Loucy (cell line): ENCODE data around the gene USP44.

ENCODE experiments used
- H2AFZ ChIP-seq: fragments of 200-600 bp; sonication (generic); 2 replicates; pipeline ENCODE4 v1.6.0; 2016; ENCODE audit warnings: antibody characterized with exemption, mild to moderate bottlenecking, low read length, moderate library complexity
- H3F3A ChIP-seq: fragments of 200-600 bp; 2 replicates; pipeline ENCODE4 v1.6.0; 2016; ENCODE audit warnings: antibody characterized with exemption, low read depth, mild to moderate bottlenecking
- H3K27me3 ChIP-seq: fragments of 200-600 bp; sonication (generic); 2 replicates; pipeline ENCODE4 v1.6.1; 2014; ENCODE audit warnings: low read length, mild to moderate bottlenecking; ENCODE audit not compliant: insufficient read depth, poor library complexity, severe bottlenecking
- H3K36me3 ChIP-seq: fragments of 200-600 bp; sonication (generic); 2 replicates; pipeline ENCODE4 v1.6.1; 2016; ENCODE audit warnings: low read length; ENCODE audit not compliant: insufficient read depth
- H3K4me1 ChIP-seq: fragments of 200-600 bp; sonication (generic); 2 replicates; pipeline ENCODE4 v1.5.1; 2014; ENCODE audit warnings: low read length, mild to moderate bottlenecking; ENCODE audit not compliant: insufficient read depth, poor library complexity, severe bottlenecking
- H3K4me2 ChIP-seq: fragments of 200-600 bp; sonication (generic); 2 replicates; pipeline ENCODE4 v1.6.0; 2014; ENCODE audit warnings: antibody characterized with exemption, low read length, low read depth, mild to moderate bottlenecking; ENCODE audit not compliant: poor library complexity, severe bottlenecking
- H3K4me3 ChIP-seq: fragments of 200-600 bp; sonication (generic); 2 replicates; pipeline ENCODE4 v1.5.1; 2014; ENCODE audit warnings: low read length, mild to moderate bottlenecking, mixed read lengths; ENCODE audit not compliant: poor library complexity, severe bottlenecking
- H3K79me2 ChIP-seq: fragments of 200-600 bp; sonication (generic); 2 replicates; pipeline ENCODE4 v1.6.1; 2014; ENCODE audit warnings: low read length; ENCODE audit not compliant: insufficient read depth
- H3K9ac ChIP-seq: fragments of 200-600 bp; sonication (generic); 2 replicates; pipeline ENCODE4 v1.6.0; 2014; ENCODE audit warnings: mild to moderate bottlenecking, low read depth, low read length, moderate library complexity; ENCODE audit not compliant: poor library complexity, severe bottlenecking
- H3K9me2 ChIP-seq: fragments of 200-600 bp; sonication (generic); replicated peaks from 2 replicates; pipeline ENCODE4 v1.6.1; 2016; ENCODE audit warnings: low read depth, low read length, mixed read lengths
- H3K9me3 ChIP-seq: fragments of 200-600 bp; sonication (generic); 2 replicates; pipeline ENCODE4 v1.6.1; 2014; ENCODE audit warnings: mild to moderate bottlenecking, antibody characterized with exemption, low read length, low read depth; ENCODE audit not compliant: insufficient read depth
- H4K20me1 ChIP-seq: fragments of 200-600 bp; sonication (generic); 2 replicates; pipeline ENCODE4 v1.6.0; 2014; ENCODE audit warnings: antibody characterized with exemption, low read length, mild to moderate bottlenecking; ENCODE audit not compliant: insufficient read depth, poor library complexity, severe bottlenecking
- EZH2phosphoT487 ChIP-seq: fragments of 200-600 bp; IDR thresholded peaks from 2 replicates; pipeline ENCODE4 v1.6.1; 2018; ENCODE audit warnings: antibody characterized with exemption, mild to moderate bottlenecking, moderate library complexity, borderline replicate concordance
- TF ChIP-seq, protein P1 (sequence below): fragments of 200-600 bp; sonication (generic); conservative IDR thresholded peaks from 2 replicates; pipeline ENCODE4 v1.5.1; 2014; ENCODE audit warnings: mild to moderate bottlenecking, antibody characterized with exemption, low read length

USP44 gene

DNA sequence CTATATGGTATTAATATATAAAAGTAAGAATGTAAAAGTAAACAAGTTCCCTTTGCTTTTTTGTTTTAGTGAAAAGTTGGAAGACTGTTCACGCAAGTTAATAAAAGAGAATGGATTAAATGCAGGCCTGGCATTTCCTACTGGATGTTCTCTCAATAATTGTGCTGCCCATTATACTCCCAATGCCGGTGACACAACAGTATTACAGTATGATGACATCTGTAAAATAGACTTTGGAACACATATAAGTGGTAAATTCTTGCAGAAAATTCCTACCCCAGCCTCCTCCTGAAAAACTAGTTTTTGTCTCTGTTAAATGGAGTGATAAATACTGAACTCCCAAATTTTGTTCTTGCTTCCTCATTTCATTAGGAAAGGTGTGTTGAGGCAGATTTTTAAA, 56.4 kb downstream of the USP44 start:
- no peak for TF ChIP-seq EZH2phosphoT487
- TF ChIP-seq, protein P1, sequence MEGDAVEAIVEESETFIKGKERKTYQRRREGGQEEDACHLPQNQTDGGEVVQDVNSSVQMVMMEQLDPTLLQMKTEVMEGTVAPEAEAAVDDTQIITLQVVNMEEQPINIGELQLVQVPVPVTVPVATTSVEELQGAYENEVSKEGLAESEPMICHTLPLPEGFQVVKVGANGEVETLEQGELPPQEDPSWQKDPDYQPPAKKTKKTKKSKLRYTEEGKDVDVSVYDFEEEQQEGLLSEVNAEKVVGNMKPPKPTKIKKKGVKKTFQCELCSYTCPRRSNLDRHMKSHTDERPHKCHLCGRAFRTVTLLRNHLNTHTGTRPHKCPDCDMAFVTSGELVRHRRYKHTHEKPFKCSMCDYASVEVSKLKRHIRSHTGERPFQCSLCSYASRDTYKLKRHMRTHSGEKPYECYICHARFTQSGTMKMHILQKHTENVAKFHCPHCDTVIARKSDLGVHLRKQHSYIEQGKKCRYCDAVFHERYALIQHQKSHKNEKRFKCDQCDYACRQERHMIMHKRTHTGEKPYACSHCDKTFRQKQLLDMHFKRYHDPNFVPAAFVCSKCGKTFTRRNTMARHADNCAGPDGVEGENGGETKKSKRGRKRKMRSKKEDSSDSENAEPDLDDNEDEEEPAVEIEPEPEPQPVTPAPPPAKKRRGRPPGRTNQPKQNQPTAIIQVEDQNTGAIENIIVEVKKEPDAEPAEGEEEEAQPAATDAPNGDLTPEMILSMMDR, result no peak
- peaks cover 81% of the 10 kb centered on the region for H3K36me3 ChIP-seq
- peaks cover 12% of the 10 kb centered on the region; the same call in 1 of the 2 replicates for H3K79me2 ChIP-seq
- no peak overlapping the region for H3K4me2 ChIP-seq
- H2AFZ ChIP-seq, result no peak overlapping the region
- H3K27me3 ChIP-seq, result no peaks in the 10 kb centered on the region
- no peaks in the 10 kb centered on the region for H4K20me1 ChIP-seq
- H3K4me3 ChIP-seq, result no peak overlapping the region
- H3K9ac ChIP-seq, result no peak overlapping the region
- no peaks in the 10 kb centered on the region for H3K9me3 ChIP-seq
- H3F3A ChIP-seq, result no peaks in the 10 kb centered on the region
- H3K9me2 ChIP-seq, result no peaks in the 10 kb centered on the region
- H3K4me1 ChIP-seq, result no peaks in the 10 kb centered on the region

DNA sequence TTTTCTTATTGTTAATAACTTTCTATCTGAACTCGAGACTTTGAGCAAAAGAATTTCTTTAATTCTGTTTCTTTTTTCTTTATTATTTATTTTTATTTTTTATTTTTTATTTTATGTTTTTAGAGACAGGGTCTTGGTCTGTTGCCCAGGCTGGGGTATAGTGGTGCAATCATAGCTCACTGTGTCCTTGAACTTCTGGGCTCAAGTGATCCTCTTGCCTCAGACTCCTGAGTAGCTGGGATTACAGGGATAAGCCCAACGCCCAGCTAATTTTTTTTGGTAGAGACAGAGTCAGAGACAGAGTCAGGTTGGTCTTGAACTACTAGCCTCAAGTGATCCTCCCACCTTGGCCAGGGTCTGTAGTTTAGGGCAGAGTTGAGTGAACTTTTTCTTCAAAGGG, 58.8 kb downstream of the USP44 start:
- Histone ChIP-seq H3K4me3 (no peak overlapping the region), H3K9me2 (no peaks in the 10 kb centered on the region), H3K4me2 (no peak overlapping the region), H3F3A (no peaks in the 10 kb centered on the region), H3K9me3 (no peaks in the 10 kb centered on the region), H3K27me3 (no peaks in the 10 kb centered on the region), H4K20me1 (no peaks in the 10 kb centered on the region), H2AFZ (no peak overlapping the region), H3K79me2 (peaks cover 12% of the 10 kb centered on the region; the same call in 1 of the 2 replicates), H3K9ac (no peak overlapping the region), H3K36me3 (peaks cover 80% of the 10 kb centered on the region), H3K4me1 (no peaks in the 10 kb centered on the region)
- TF ChIP-seq, protein P1, result no peak
- no peak for TF ChIP-seq EZH2phosphoT487

DNA sequence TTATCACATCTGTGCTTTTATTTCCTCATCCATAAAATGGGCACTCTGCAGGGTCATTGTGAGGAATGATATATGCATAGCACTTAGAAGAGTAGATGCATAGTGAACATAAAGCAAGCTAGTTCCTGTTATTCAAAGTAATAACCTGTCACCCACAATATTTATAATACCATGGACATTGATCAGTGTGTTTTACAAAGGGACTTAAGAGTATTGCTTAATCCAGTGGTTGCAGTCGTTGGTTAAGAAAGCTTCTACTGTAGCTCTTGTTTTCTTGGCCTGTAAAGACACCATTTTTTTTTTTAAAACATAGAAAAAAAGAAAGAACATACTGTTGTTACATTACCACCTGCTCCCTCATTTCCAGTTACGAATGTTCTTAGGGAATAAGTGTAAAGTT, 64.3 kb downstream of the USP44 start:
- no peaks in the 10 kb centered on the region for H3K27me3 ChIP-seq
- peaks cover 24% of the 10 kb centered on the region for H3K79me2 ChIP-seq
- no peak overlapping the region for H3K4me2 ChIP-seq
- peaks cover 10% of the 10 kb centered on the region for H4K20me1 ChIP-seq
- H3K9me2 ChIP-seq, result no peaks in the 10 kb centered on the region
- no peak overlapping the region for H3K4me3 ChIP-seq
- no peaks in the 10 kb centered on the region for H3K9me3 ChIP-seq
- no peak overlapping the region for H2AFZ ChIP-seq
- no peaks in the 10 kb centered on the region for H3F3A ChIP-seq
- H3K9ac ChIP-seq, result no peak overlapping the region
- TF ChIP-seq, protein P1, result no peak
- TF ChIP-seq EZH2phosphoT487, result no peak
- no peaks in the 10 kb centered on the region for H3K4me1 ChIP-seq
- H3K36me3 ChIP-seq, result peaks cover 69% of the 10 kb centered on the region
